Measurements from ENCODE around the gene MAP2.
A peak's percentile ranks its signal among the peaks of the same experiment; 100 is the strongest.

The MAP2 gene

DNA sequence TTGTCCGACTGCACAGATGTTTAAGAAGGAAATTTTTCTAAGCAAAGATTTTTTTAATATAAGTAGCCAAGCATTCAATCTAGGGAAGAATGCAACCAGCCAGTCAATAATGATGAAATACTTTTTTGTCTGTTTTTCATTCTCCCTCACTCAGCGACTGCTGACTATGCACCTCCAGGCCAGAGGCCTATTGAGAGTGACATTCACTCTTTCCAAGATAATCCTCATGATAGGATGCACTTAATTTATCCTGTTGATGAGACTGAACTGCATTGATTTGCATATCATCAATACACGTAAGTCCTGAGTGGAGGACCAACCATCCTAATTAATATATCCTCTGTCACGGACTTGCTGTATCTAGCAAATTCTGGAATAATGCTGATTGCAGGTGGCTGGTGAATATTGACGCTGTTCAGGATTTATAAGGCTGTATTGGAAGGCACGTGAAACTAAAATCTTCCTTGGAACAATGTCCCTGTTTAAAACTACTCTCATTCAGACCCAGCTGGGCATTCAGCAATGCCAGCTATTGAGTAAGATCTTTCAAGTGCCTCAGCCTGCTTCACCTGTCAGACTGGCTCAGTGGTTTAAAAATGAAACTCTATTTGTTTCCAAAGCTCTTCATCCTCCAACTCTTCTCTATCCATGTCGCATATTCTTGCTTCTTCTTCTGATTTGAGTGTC lies 142.2 kb downstream of the MAP2 start:
- Histone ChIP-seq H3K4me3 (ENCODE audit: low read length in 2 of 2) (no peak overlapping the region), H3K9ac (ENCODE audit: low read length in 2 of 2) (no peak overlapping the region), H3K9me3 (ENCODE audit: control insufficient read depth in 2 of 2, low read length in 2 of 2) (no peaks in the 10 kb centered on the region), H3K27ac (ENCODE audit: low read length) (no peak overlapping the region), H3K4me1 (ENCODE audit: control insufficient read depth, insufficient read depth, low read length) (no peaks in the 10 kb centered on the region), H3K36me3 (ENCODE audit: control insufficient read depth in 2 of 2, insufficient read depth in 2 of 2, low read length in 2 of 2) (no peaks in the 10 kb centered on the region), H3K27me3 (ENCODE audit: control insufficient read depth in 1 of 2, insufficient read depth in 2 of 2, low read length in 2 of 2) (no peaks in the 10 kb centered on the region)

DNA sequence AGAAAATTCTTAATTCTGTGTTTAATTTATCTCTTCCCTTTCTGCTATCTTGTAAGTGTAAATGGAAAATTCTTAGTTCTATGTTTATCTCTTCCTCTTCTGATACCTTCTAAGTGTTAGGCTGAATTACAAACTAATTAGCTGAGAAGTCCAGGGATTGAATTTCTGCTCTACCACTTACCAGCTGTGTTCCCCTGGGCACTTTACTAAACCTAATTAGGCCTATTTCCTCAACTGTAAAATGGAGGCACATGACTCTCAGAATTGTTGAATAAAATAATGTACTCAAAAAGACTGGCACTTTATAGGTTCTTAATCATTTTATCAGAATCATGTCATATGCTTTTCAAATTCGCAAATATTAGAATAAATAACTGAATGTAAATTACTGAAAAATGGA lies 146.3 kb downstream of the MAP2 start:
- Histone ChIP-seq H3K4me3 (ENCODE audit: low read length in 2 of 2) (no peak overlapping the region), H3K4me1 (ENCODE audit: control insufficient read depth, insufficient read depth, low read length) (no peaks in the 10 kb centered on the region), H3K9ac (ENCODE audit: low read length in 2 of 2) (no peak overlapping the region), H3K9me3 (ENCODE audit: control insufficient read depth in 2 of 2, low read length in 2 of 2) (no peaks in the 10 kb centered on the region), H3K27me3 (ENCODE audit: control insufficient read depth in 1 of 2, insufficient read depth in 2 of 2, low read length in 2 of 2) (no peaks in the 10 kb centered on the region), H3K36me3 (ENCODE audit: control insufficient read depth in 2 of 2, insufficient read depth in 2 of 2, low read length in 2 of 2) (no peaks in the 10 kb centered on the region), H3K27ac (ENCODE audit: low read length) (no peak overlapping the region)

DNA sequence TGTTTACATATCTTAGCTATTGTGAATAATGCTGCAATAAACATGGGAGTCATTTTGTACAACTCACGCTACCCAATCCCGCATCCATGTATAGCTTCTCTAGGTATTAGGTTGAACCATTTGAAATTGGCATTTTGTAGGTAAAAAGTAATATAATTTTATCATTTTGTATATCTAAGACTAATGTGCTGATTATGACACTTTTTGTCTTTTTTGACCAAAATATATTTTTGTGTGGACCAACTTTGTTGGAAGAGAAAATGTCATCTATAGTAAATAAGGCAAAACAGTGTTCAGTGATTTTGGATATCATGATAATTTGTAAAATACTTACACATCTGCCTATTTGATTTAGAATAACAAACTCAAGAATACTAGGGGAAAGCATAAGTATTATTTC lies 150.7 kb downstream of the MAP2 start:
- no peaks in the 10 kb centered on the region for H3K9me3 ChIP-seq (ENCODE audit: control insufficient read depth in 2 of 2, low read length in 2 of 2)
- H3K9ac ChIP-seq (ENCODE audit: low read length in 2 of 2) = no peak overlapping the region
- H3K4me3 ChIP-seq (ENCODE audit: low read length in 2 of 2) = no peak overlapping the region
- H3K27me3 ChIP-seq (ENCODE audit: control insufficient read depth in 1 of 2, insufficient read depth in 2 of 2, low read length in 2 of 2) = no peaks in the 10 kb centered on the region
- no peak overlapping the region for H3K27ac ChIP-seq (ENCODE audit: low read length)
- H3K4me1 ChIP-seq (ENCODE audit: control insufficient read depth, insufficient read depth, low read length) = no peaks in the 10 kb centered on the region
- H3K36me3 ChIP-seq (ENCODE audit: control insufficient read depth in 2 of 2, insufficient read depth in 2 of 2, low read length in 2 of 2) = no peaks in the 10 kb centered on the region

DNA sequence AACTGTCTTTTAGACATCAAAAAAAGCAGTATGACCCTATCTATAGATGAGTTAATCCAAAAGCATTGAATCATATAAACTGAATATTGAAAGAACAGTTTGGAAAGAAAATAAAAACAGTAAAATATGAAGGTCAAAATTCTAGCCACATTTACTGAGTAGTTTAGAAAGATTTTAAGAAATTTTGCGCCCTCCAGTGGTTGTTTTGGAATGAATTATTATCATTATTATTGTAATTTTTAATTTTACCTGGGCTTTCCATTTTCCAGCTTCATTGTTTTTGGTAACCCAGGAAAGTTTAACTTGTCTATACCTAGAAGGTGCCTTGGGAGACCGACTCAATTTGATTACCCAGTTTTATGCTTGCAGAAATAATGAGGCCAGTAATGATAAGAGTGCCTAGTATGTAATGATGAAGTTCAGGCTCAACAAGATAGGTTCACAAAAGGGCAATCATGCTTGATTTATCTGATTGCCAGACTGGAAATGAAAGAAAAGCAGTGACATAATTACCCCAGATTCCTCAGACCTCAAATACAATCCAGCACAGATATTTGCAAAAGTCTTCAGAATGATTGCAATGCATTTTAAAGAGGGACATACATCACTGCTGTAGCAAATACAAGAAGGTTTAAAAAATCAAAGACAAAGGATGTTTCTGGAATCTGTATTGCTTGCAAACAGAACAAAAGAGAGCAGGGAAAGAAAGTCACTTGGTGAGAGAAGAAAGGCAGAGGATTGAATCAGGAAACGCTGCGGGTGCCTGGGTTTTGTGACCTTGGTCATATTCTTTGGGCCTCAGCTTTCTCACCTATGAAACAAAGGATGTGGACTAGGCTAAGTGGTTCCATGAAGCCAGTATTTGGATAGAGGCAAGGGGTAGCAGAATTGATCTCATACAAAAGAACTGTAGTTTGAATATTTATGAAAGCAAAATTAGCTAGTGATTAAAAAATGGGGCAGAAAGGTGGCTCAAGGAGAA lies 153.8 kb downstream of the MAP2 start:
- Histone ChIP-seq H3K36me3 (ENCODE audit: control insufficient read depth in 2 of 2, insufficient read depth in 2 of 2, low read length in 2 of 2) (no peaks in the 10 kb centered on the region), H3K27me3 (ENCODE audit: control insufficient read depth in 1 of 2, insufficient read depth in 2 of 2, low read length in 2 of 2) (no peaks in the 10 kb centered on the region), H3K9me3 (ENCODE audit: control insufficient read depth in 2 of 2, low read length in 2 of 2) (no peaks in the 10 kb centered on the region), H3K4me1 (ENCODE audit: control insufficient read depth, insufficient read depth, low read length) (no peaks in the 10 kb centered on the region), H3K9ac (ENCODE audit: low read length in 2 of 2) (no peak overlapping the region), H3K4me3 (ENCODE audit: low read length in 2 of 2) (no peak overlapping the region), H3K27ac (ENCODE audit: low read length) (no peak overlapping the region)

DNA sequence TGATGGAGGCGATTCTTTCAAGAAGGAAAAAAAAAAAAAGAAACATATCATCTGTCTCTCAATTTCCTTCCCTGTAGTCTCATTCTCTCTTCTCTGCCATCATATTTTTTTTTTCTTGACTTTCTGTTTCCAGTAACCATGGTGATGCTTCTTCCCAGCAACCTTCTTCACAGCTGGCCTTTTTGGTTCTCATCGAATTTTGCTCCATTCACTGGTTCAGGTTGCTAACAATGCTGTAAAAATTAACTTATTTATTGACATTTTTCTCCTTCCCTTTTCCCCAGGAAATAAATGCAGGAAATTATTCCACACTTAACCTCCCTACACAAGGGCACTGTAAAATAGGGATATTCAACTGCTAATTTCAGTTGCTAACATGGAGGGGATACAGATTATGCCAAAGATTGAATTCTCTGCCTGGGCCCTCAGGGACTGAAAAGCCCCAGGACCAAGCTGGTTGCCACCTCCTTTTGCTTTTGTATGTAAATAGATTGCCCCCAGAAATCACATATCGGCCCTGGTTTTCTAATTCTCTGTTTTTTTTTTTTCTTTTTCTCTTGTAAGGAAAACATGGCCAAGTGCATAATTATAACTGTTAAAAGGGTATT lies 154.7 kb downstream of the MAP2 start:
- no peaks in the 10 kb centered on the region for H3K4me1 ChIP-seq (ENCODE audit: control insufficient read depth, insufficient read depth, low read length)
- H3K4me3 ChIP-seq (ENCODE audit: low read length in 2 of 2) = no peak overlapping the region
- H3K36me3 ChIP-seq (ENCODE audit: control insufficient read depth in 2 of 2, insufficient read depth in 2 of 2, low read length in 2 of 2) = no peaks in the 10 kb centered on the region
- H3K9me3 ChIP-seq (ENCODE audit: control insufficient read depth in 2 of 2, low read length in 2 of 2) = no peaks in the 10 kb centered on the region
- no peak overlapping the region for H3K27ac ChIP-seq (ENCODE audit: low read length)
- no peak overlapping the region for H3K9ac ChIP-seq (ENCODE audit: low read length in 2 of 2)
- H3K27me3 ChIP-seq (ENCODE audit: control insufficient read depth in 1 of 2, insufficient read depth in 2 of 2, low read length in 2 of 2) = no peaks in the 10 kb centered on the region

DNA sequence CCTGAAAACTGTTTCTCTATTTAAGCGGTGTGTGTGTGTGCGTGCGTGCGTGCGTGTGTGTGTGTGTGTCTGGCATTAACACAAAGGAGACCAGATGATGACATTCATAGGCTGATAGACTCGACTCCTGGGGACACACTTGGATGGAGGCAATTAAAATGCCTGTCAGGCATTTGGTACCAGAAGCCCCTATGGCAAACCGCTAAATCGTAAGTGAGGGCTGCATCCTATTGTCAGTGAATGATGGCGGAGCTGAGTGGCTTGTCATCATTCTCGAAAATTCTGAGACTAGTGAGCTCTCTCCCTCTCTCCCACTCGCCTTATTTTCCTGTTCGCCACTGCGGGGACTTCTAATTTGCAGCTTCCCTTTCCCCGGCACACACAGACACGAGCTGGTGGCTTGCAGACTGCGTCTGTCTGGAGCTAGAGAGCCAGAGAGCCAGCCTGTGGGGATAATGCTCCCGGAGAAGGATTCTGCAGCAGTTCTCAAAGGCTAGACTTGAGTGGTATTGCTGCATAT lies 155.4 kb downstream of the MAP2 start:
- H3K27me3 ChIP-seq (ENCODE audit: control insufficient read depth in 1 of 2, insufficient read depth in 2 of 2, low read length in 2 of 2) = no peaks in the 10 kb centered on the region
- no peaks in the 10 kb centered on the region for H3K36me3 ChIP-seq (ENCODE audit: control insufficient read depth in 2 of 2, insufficient read depth in 2 of 2, low read length in 2 of 2)
- peak overlapping the region in 1 of 2 donors; percentile 20 for H3K9ac ChIP-seq (ENCODE audit: low read length in 2 of 2)
- peak overlapping the region; percentile 27 to 47 for H3K4me3 ChIP-seq (ENCODE audit: low read length in 2 of 2)
- H3K9me3 ChIP-seq (ENCODE audit: control insufficient read depth in 2 of 2, low read length in 2 of 2) = no peaks in the 10 kb centered on the region
- H3K4me1 ChIP-seq (ENCODE audit: control insufficient read depth, insufficient read depth, low read length) = no peaks in the 10 kb centered on the region
- H3K27ac ChIP-seq (ENCODE audit: low read length) = no peak overlapping the region

DNA sequence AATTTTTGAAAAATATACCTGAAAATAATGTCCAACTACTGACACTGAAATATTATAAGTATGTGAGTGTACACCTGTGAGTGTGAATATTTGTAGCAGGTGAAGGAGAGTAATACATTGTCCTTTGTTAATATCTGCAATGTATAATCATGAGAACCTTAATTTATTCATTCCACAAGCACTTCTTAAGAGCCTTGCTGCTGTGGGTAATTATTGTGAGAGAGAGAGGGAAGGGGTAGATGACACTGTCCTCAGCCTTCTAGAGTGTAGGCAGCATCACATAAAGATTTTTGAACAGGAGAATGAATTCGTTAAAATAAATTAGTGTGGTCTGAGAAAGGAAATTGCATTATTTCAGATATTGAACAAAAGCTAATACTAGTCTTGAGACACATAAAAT lies 157.2 kb downstream of the MAP2 start:
- H3K4me1 ChIP-seq (ENCODE audit: control insufficient read depth, insufficient read depth, low read length) = no peaks in the 10 kb centered on the region
- no peak overlapping the region for H3K27ac ChIP-seq (ENCODE audit: low read length)
- no peaks in the 10 kb centered on the region for H3K36me3 ChIP-seq (ENCODE audit: control insufficient read depth in 2 of 2, insufficient read depth in 2 of 2, low read length in 2 of 2)
- H3K27me3 ChIP-seq (ENCODE audit: control insufficient read depth in 1 of 2, insufficient read depth in 2 of 2, low read length in 2 of 2) = no peaks in the 10 kb centered on the region
- no peak overlapping the region for H3K9ac ChIP-seq (ENCODE audit: low read length in 2 of 2)
- H3K9me3 ChIP-seq (ENCODE audit: control insufficient read depth in 2 of 2, low read length in 2 of 2) = no peaks in the 10 kb centered on the region
- no peak overlapping the region for H3K4me3 ChIP-seq (ENCODE audit: low read length in 2 of 2)

DNA sequence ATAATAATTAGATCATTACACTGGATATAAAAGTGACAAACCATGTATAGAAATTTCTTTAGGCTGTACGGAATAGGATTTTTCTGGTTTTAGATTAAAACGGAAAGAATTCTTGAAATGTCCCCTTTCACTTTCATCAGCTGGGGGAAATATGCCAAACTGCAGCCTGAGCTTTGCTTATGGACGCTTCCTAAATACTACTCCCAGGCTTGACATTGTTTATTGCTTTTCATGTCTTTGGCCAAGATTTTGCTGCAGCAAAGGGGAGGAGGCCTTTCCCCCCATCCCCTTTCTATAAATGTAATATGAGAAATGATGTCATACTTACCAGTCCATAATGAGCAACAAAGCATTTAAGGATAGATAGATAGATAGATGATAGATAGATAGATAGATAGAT lies 158.4 kb downstream of the MAP2 start:
- Histone ChIP-seq H3K4me1 (ENCODE audit: control insufficient read depth, insufficient read depth, low read length) (no peaks in the 10 kb centered on the region), H3K9me3 (ENCODE audit: control insufficient read depth in 2 of 2, low read length in 2 of 2) (no peaks in the 10 kb centered on the region), H3K9ac (ENCODE audit: low read length in 2 of 2) (no peak overlapping the region), H3K4me3 (ENCODE audit: low read length in 2 of 2) (no peak overlapping the region), H3K27me3 (ENCODE audit: control insufficient read depth in 1 of 2, insufficient read depth in 2 of 2, low read length in 2 of 2) (no peaks in the 10 kb centered on the region), H3K27ac (ENCODE audit: low read length) (no peak overlapping the region), H3K36me3 (ENCODE audit: control insufficient read depth in 2 of 2, insufficient read depth in 2 of 2, low read length in 2 of 2) (no peaks in the 10 kb centered on the region)

DNA sequence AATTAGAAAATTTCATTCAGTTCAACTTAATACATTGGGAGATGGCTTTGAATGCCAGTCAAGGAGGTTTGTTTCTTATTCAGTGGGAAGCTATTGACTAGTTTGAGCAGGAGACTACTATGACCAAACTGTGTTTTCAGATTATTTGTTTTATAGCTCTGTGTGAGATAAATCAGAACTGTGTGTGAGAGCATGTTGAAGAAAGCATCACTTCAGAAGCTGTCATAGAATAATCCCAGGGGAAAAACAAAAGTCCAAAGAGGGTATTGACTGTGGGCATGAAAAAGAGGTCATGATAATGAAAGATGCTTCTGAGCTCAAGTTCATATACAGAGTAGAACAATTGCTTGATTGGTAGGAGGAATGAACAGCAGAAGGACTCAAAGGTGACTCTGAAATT lies 160.6 kb downstream of the MAP2 start:
- H3K4me1 ChIP-seq (ENCODE audit: control insufficient read depth, insufficient read depth, low read length) = no peaks in the 10 kb centered on the region
- H3K9me3 ChIP-seq (ENCODE audit: control insufficient read depth in 2 of 2, low read length in 2 of 2) = no peaks in the 10 kb centered on the region
- no peaks in the 10 kb centered on the region for H3K27me3 ChIP-seq (ENCODE audit: control insufficient read depth in 1 of 2, insufficient read depth in 2 of 2, low read length in 2 of 2)

DNA sequence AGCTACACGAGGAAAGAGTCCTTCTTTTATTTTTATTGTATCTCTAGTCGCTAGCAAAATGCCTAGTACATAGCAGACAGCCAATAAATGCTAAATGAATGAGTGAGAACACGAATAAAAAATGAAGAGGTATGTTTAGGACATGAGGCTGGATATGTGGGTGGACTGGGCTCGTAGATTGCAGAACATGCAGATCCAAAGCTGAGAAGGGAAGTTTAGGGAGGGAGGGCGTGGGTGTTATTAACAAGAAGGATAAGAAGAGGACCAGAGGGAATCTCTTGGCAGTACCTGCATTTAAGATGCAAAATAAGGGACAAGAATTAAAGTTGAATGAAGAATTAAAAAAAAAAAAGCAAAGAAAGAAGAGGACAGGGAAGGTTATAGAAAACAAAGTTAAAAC lies 161.1 kb downstream of the MAP2 start:
- Histone ChIP-seq H3K27me3 (ENCODE audit: control insufficient read depth in 1 of 2, insufficient read depth in 2 of 2, low read length in 2 of 2) (no peaks in the 10 kb centered on the region), H3K27ac (ENCODE audit: low read length) (no peak overlapping the region), H3K9ac (ENCODE audit: low read length in 2 of 2) (no peak overlapping the region), H3K36me3 (ENCODE audit: control insufficient read depth in 2 of 2, insufficient read depth in 2 of 2, low read length in 2 of 2) (no peaks in the 10 kb centered on the region), H3K4me3 (ENCODE audit: low read length in 2 of 2) (no peak overlapping the region), H3K9me3 (ENCODE audit: control insufficient read depth in 2 of 2, low read length in 2 of 2) (no peaks in the 10 kb centered on the region), H3K4me1 (ENCODE audit: control insufficient read depth, insufficient read depth, low read length) (no peaks in the 10 kb centered on the region)

More for the DNA sequence above, 160.6 kb downstream of the MAP2 start:
- Histone ChIP-seq H3K36me3 (ENCODE audit: control insufficient read depth in 2 of 2, insufficient read depth in 2 of 2, low read length in 2 of 2) (no peaks in the 10 kb centered on the region), H3K27ac (ENCODE audit: low read length) (no peak overlapping the region), H3K4me3 (ENCODE audit: low read length in 2 of 2) (no peak overlapping the region), H3K9ac (ENCODE audit: low read length in 2 of 2) (no peak overlapping the region)
